ENCODE measurements around the gene PWWP2B.

DNA sequence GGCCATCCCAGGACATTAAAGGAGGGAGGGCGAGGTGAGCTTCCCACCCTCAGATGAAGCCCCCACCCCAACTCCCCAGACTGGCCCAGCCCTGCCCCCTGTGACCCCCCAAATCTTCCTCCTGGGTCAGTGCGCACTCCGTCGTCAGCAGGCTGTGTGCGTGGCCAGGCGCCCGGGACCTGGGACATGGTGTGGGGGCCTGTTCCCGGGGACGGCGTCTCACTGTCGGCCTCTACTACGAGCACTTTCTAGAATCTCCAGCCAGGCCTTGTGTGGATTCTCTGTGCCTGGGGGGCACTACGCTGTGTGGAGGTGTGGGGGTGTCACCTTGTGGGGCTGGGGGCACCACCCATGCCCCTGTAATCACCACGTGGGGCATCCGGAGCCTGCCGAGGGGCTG lies 9.8 kb downstream of the PWWP2B start:
- no peak for TF ChIP-seq POLR2AphosphoS5 (IDR thresholded peaks at IDR 0.05)
- TF ChIP-seq, protein P1, sequence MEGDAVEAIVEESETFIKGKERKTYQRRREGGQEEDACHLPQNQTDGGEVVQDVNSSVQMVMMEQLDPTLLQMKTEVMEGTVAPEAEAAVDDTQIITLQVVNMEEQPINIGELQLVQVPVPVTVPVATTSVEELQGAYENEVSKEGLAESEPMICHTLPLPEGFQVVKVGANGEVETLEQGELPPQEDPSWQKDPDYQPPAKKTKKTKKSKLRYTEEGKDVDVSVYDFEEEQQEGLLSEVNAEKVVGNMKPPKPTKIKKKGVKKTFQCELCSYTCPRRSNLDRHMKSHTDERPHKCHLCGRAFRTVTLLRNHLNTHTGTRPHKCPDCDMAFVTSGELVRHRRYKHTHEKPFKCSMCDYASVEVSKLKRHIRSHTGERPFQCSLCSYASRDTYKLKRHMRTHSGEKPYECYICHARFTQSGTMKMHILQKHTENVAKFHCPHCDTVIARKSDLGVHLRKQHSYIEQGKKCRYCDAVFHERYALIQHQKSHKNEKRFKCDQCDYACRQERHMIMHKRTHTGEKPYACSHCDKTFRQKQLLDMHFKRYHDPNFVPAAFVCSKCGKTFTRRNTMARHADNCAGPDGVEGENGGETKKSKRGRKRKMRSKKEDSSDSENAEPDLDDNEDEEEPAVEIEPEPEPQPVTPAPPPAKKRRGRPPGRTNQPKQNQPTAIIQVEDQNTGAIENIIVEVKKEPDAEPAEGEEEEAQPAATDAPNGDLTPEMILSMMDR (IDR thresholded peaks at IDR 0.05): no peak
- TF ChIP-seq POLR2A (IDR thresholded peaks at IDR 0.05; ENCODE audit: low read depth): no peak
- no peak for TF ChIP-seq EP300 (IDR thresholded peaks at IDR 0.05)

Data from esophagus muscularis mucosa (tissue), 4 donors.